Measurements from ENCODE around the gene PKHD1.

PKHD1 gene

DNA sequence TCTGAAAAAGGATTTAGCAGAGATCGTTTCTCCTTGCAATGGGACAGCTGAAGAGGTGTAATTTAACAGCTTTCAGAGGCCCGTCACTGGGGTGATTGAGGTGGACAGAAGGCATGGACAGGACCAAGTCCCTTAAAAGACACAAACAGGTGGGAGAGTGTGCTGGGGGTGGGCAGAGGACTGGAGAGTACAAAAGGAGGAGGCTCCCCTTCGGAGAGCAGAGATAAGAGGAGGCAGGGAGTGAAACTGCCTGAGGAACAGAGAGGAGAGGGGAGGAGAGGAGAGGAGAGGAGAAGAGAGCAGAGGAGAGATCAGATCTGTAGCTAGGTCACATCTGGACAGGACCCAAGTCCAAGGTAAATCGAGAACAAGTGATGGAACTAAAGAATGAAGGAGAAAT lies 48.6 kb upstream of the PKHD1 start:
- no peak for ATAC-seq
- TF ChIP-seq ZNF70 (CRISPR knock-in tag; IDR thresholded peaks at IDR 0.05): no peak
- TF ChIP-seq GLIS3 (CRISPR knock-in tag; IDR thresholded peaks at IDR 0.05): no peak
- no peak for TF ChIP-seq CSDC2 (CRISPR knock-in tag; IDR thresholded peaks at IDR 0.05)
- no peak for TF ChIP-seq ESRRG (CRISPR knock-in tag; IDR thresholded peaks at IDR 0.05)
- no peak for TF ChIP-seq TCF4 (CRISPR knock-in tag; IDR thresholded peaks at IDR 0.05; ENCODE audit: borderline replicate concordance)
- TF ChIP-seq PPARA (CRISPR knock-in tag; IDR thresholded peaks at IDR 0.05; ENCODE audit: borderline replicate concordance): no peak
- no peak for TF ChIP-seq ZNF8 (CRISPR knock-in tag; IDR thresholded peaks at IDR 0.05)
- no peak for TF ChIP-seq ZNF565 (CRISPR knock-in tag; conservative IDR thresholded peaks at IDR 0.05; ENCODE audit: low read depth)
- TF ChIP-seq, protein P1, sequence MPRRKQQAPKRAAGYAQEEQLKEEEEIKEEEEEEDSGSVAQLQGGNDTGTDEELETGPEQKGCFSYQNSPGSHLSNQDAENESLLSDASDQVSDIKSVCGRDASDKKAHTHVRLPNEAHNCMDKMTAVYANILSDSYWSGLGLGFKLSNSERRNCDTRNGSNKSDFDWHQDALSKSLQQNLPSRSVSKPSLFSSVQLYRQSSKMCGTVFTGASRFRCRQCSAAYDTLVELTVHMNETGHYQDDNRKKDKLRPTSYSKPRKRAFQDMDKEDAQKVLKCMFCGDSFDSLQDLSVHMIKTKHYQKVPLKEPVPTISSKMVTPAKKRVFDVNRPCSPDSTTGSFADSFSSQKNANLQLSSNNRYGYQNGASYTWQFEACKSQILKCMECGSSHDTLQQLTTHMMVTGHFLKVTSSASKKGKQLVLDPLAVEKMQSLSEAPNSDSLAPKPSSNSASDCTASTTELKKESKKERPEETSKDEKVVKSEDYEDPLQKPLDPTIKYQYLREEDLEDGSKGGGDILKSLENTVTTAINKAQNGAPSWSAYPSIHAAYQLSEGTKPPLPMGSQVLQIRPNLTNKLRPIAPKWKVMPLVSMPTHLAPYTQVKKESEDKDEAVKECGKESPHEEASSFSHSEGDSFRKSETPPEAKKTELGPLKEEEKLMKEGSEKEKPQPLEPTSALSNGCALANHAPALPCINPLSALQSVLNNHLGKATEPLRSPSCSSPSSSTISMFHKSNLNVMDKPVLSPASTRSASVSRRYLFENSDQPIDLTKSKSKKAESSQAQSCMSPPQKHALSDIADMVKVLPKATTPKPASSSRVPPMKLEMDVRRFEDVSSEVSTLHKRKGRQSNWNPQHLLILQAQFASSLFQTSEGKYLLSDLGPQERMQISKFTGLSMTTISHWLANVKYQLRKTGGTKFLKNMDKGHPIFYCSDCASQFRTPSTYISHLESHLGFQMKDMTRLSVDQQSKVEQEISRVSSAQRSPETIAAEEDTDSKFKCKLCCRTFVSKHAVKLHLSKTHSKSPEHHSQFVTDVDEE (CRISPR knock-in tag; IDR thresholded peaks at IDR 0.05): no peak
- no peak for TF ChIP-seq BACH2 (CRISPR knock-in tag; IDR thresholded peaks at IDR 0.05; ENCODE audit: borderline replicate concordance)
- TF ChIP-seq, protein P2, sequence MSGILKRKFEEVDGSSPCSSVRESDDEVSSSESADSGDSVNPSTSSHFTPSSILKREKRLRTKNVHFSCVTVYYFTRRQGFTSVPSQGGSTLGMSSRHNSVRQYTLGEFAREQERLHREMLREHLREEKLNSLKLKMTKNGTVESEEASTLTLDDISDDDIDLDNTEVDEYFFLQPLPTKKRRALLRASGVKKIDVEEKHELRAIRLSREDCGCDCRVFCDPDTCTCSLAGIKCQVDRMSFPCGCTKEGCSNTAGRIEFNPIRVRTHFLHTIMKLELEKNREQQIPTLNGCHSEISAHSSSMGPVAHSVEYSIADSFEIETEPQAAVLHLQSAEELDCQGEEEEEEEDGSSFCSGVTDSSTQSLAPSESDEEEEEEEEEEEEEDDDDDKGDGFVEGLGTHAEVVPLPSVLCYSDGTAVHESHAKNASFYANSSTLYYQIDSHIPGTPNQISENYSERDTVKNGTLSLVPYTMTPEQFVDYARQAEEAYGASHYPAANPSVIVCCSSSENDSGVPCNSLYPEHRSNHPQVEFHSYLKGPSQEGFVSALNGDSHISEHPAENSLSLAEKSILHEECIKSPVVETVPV (CRISPR knock-in tag; IDR thresholded peaks at IDR 0.05): no peak
- TF ChIP-seq, protein P3, sequence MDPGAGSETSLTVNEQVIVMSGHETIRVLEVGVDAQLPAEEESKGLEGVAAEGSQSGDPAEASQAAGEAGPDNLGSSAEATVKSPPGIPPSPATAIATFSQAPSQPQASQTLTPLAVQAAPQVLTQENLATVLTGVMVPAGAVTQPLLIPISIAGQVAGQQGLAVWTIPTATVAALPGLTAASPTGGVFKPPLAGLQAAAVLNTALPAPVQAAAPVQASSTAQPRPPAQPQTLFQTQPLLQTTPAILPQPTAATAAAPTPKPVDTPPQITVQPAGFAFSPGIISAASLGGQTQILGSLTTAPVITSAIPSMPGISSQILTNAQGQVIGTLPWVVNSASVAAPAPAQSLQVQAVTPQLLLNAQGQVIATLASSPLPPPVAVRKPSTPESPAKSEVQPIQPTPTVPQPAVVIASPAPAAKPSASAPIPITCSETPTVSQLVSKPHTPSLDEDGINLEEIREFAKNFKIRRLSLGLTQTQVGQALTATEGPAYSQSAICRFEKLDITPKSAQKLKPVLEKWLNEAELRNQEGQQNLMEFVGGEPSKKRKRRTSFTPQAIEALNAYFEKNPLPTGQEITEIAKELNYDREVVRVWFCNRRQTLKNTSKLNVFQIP (CRISPR knock-in tag; IDR thresholded peaks at IDR 0.05; ENCODE audit: borderline replicate concordance, low read depth): no peak
- TF ChIP-seq, protein P4, sequence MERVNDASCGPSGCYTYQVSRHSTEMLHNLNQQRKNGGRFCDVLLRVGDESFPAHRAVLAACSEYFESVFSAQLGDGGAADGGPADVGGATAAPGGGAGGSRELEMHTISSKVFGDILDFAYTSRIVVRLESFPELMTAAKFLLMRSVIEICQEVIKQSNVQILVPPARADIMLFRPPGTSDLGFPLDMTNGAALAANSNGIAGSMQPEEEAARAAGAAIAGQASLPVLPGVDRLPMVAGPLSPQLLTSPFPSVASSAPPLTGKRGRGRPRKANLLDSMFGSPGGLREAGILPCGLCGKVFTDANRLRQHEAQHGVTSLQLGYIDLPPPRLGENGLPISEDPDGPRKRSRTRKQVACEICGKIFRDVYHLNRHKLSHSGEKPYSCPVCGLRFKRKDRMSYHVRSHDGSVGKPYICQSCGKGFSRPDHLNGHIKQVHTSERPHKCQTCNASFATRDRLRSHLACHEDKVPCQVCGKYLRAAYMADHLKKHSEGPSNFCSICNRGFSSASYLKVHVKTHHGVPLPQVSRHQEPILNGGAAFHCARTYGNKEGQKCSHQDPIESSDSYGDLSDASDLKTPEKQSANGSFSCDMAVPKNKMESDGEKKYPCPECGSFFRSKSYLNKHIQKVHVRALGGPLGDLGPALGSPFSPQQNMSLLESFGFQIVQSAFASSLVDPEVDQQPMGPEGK (CRISPR knock-in tag; IDR thresholded peaks at IDR 0.05; ENCODE audit: borderline replicate concordance): no peak
- TF ChIP-seq ZFP30 (CRISPR knock-in tag; IDR thresholded peaks at IDR 0.05): no peak

DNA sequence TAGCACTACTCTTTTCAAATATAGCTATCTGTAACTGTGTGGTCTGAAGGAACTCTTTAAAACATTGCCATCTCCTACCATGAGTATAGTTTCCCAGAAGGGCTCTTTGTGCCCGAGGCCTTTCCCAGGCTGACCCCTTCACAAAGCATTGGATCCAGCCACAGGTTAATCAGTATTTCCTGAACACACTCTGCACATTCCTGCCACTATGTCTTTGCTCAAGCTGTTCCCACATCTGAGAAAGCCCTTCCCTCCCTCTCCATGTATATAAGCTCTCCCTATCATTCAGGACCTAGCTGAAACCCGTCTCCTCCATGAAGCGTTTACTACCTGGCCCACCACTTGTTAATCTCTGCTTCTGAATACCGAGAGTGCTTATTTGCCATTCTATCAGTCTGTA lies 47.8 kb upstream of the PKHD1 start:
- TF ChIP-seq ZC3H10 (CRISPR knock-in tag; IDR thresholded peaks at IDR 0.05) (no peak), SNAI2 (CRISPR knock-in tag; IDR thresholded peaks at IDR 0.05) (no peak), CSDC2 (CRISPR knock-in tag; IDR thresholded peaks at IDR 0.05) (no peak), ZNF565 (CRISPR knock-in tag; conservative IDR thresholded peaks at IDR 0.05; ENCODE audit: low read depth) (no peak), PPARA (CRISPR knock-in tag; IDR thresholded peaks at IDR 0.05; ENCODE audit: borderline replicate concordance) (no peak), GLIS3 (CRISPR knock-in tag; IDR thresholded peaks at IDR 0.05) (no peak), BACH2 (CRISPR knock-in tag; IDR thresholded peaks at IDR 0.05; ENCODE audit: borderline replicate concordance) (no peak), ZNF8 (CRISPR knock-in tag; IDR thresholded peaks at IDR 0.05) (no peak)
- ATAC-seq: no peak

DNA sequence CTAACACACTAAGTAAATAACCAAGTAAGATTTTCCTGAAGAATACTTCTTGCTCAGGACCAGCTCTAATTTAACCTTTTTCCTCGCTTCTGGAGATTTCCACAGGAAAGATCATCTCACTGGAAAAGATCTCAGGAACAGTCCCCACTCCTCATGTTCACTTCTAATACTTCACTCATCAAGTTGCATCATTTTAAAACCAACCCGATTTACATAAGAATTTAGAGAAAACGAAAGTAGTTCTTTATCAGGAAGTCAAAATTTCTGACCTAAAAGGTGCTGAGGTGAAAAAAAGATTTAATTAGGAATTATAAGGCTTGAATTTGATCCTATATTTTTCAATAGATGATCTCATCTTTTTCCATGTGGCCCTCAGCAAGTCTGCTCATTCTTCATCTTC lies 46.6 kb upstream of the PKHD1 start:
- ATAC-seq: no peak
- no peak for TF ChIP-seq TOX (CRISPR knock-in tag; IDR thresholded peaks at IDR 0.05; ENCODE audit: borderline replicate concordance)
- TF ChIP-seq TCF4 (CRISPR knock-in tag; IDR thresholded peaks at IDR 0.05; ENCODE audit: borderline replicate concordance): no peak
- TF ChIP-seq ISL1 (CRISPR knock-in tag; IDR thresholded peaks at IDR 0.05): no peak
- no peak for TF ChIP-seq ARNTL (CRISPR knock-in tag; IDR thresholded peaks at IDR 0.05; ENCODE audit: borderline replicate concordance, low read depth)
- TF ChIP-seq, protein P5, sequence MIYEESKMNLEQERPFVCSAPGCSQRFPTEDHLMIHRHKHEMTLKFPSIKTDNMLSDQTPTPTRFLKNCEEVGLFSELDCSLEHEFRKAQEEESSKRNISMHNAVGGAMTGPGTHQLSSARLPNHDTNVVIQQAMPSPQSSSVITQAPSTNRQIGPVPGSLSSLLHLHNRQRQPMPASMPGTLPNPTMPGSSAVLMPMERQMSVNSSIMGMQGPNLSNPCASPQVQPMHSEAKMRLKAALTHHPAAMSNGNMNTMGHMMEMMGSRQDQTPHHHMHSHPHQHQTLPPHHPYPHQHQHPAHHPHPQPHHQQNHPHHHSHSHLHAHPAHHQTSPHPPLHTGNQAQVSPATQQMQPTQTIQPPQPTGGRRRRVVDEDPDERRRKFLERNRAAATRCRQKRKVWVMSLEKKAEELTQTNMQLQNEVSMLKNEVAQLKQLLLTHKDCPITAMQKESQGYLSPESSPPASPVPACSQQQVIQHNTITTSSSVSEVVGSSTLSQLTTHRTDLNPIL (CRISPR knock-in tag; IDR thresholded peaks at IDR 0.05; ENCODE audit: low read depth): no peak
- TF ChIP-seq, protein P2 (CRISPR knock-in tag; IDR thresholded peaks at IDR 0.05): no peak
- TF ChIP-seq RARB (CRISPR knock-in tag; IDR thresholded peaks at IDR 0.05): no peak
- no peak for TF ChIP-seq ZNF8 (CRISPR knock-in tag; IDR thresholded peaks at IDR 0.05)
- TF ChIP-seq, protein P4 (CRISPR knock-in tag; IDR thresholded peaks at IDR 0.05; ENCODE audit: borderline replicate concordance): no peak
